ENCODE results near the gene BOLA3.

GRCh38 chr2:74162951-74163350 is 15.2 kb upstream of the BOLA3 start:
- TF ChIP-seq CTCF (IDR thresholded peaks at IDR 0.05) = no peak
- no peak for TF ChIP-seq POLR2A (IDR thresholded peaks at IDR 0.05)
- TF ChIP-seq POLR2AphosphoS5 (IDR thresholded peaks at IDR 0.05; ENCODE audit: insufficient read depth in 1 of 2, low read depth in 1 of 2) = no peak
